Activated CD8-positive, alpha-beta T cell treated with anti-CD3 and anti-CD28 coated beads for 36 hours (primary cell): ENCODE results near the gene NEK1. TPM values are rescaled to one million over a fixed set of nuclear protein-coding genes. Genes with fewer than 3 reads are reported as not detected.

Experiments
- ATAC-seq: fragments of 200-7000 bp; cut with Tn5 transposase; one replicate; pipeline ENCODE4 v1.10.0; 2021; ENCODE audit warnings: mild to moderate bottlenecking, moderate library complexity
- CTCF ChIA-PET: fragments of 350-600 bp; sonication (Branson Sonifier 250); formaldehyde crosslinking; loops from one replicate; lab custom pipeline; 2021; ENCODE audit warnings: antibody characterized with exemption; lab: Charles Lee
- POLR2A ChIA-PET: fragments of 350-600 bp; sonication (Branson Sonifier 250); formaldehyde crosslinking; loops from one replicate; lab custom pipeline; 2021; ENCODE audit warnings: antibody characterized with exemption; lab: Charles Lee
- DNase-seq: peaks from one replicate; pipeline ENCODE4 v3.0.0-alpha.2; 2020
- H3K27ac Mint-ChIP-seq: one replicate; pipeline ENCODE4 v1.8.0; 2021; ENCODE audit warnings: mild to moderate bottlenecking, mixed read lengths
- H3K27me3 Mint-ChIP-seq: one replicate; pipeline ENCODE4 v1.8.0; 2021; ENCODE audit warnings: mixed read lengths
- H3K36me3 Mint-ChIP-seq: one replicate; pipeline ENCODE4 v1.8.0; 2021; ENCODE audit warnings: low read depth, mixed read lengths
- H3K4me1 Mint-ChIP-seq: one replicate; pipeline ENCODE4 v1.8.0; 2021; ENCODE audit warnings: low read depth, mixed read lengths
- H3K4me3 Mint-ChIP-seq: one replicate; pipeline ENCODE4 v1.8.0; 2021; ENCODE audit warnings: mild to moderate bottlenecking, moderate library complexity, mixed read lengths
- H3K9me3 Mint-ChIP-seq: one replicate; pipeline ENCODE4 v1.8.0; 2021; ENCODE audit warnings: mixed read lengths
- CTCF ChIP-seq: fragments of 200-600 bp; IDR thresholded peaks from one replicate; pipeline ENCODE4 v1.8.0; 2022; ENCODE audit warnings: antibody characterized with exemption, mild to moderate bottlenecking
- intact Hi-C: fragments of 100-400 bp; cut with micrococcal nuclease; formaldehyde crosslinking; loops from one replicate; pipeline ENCODE4 v1.10.0; 2022
- total RNA-seq, 2 experiments: library from RNA; stranded (reverse); gene quantifications; one replicate each; pipeline ENCODE4 v1.2.3, GENCODE V29; 2021

The NEK1 gene
- total RNA-seq, 2 experiments from 2014 or later, result 12.0 to 13.6 TPM

DNA sequence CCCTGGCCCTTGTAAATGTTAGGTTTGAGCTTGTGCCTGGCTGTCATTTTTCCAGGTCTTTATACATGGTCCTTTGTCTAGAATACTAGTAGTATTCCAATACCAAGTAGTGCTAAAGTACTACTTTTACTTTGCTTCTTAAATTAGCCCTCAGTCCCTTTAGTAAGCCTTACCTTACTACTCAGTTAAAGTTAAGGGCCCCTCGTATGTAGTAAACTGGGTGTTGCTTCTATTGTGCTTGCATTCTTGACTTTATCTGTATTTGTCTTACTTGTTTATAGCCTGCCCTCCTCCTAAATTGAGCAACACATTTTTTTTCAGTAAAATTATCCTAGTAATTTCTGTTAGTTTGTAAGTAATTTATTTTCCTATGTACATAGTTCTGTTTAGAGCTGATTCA, 33.2 kb upstream of the NEK1 start:
- Mint-ChIP-seq H3K36me3 (peaks cover 9% of the 10 kb centered on the region), H3K27ac (no peak overlapping the region), H3K4me1 (peaks cover 5% of the 10 kb centered on the region), H3K4me3 (no peak overlapping the region), H3K9me3 (no peaks in the 10 kb centered on the region), H3K27me3 (no peaks in the 10 kb centered on the region)
- intact Hi-C loops, result no loop called here
- no peak for TF ChIP-seq CTCF
- DNase-seq (no peak), ATAC-seq (no peak)
- ChIA-PET CTCF (interaction anchor here (0.9 to 1.6 kb wide), 3 partner anchors 12 to 26 kb away, joined by 4 to 5 read pairs (median 5); partner anchors contain the start of gene CLCN3), POLR2A (no interaction called here)

DNA sequence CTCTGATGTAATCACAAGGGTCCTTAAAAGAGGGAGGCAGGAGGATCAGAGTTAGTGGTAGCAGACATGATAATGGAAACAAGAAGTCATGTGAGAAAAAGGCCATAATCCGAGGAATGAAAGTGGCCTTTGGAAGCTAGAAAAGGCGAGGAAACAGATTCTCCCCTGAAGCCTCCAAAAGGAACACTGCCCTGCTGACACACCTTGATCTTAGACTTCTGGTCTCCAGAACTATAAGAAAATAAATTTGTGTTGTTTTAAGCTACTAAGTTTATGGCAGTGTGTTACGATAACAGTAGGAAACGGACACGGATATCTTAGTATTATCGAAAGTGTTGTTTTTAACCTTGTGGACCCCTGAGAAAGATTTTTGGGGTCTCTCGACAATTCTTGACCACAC, 32.4 kb upstream of the NEK1 start:
- Mint-ChIP-seq H3K9me3 (no peaks in the 10 kb centered on the region), H3K27ac (no peak overlapping the region), H3K36me3 (peaks cover 13% of the 10 kb centered on the region), H3K4me1 (peaks cover 2% of the 10 kb centered on the region), H3K4me3 (no peak overlapping the region), H3K27me3 (no peaks in the 10 kb centered on the region)
- intact Hi-C loops, result no loop called here
- CTCF ChIA-PET, result interaction anchor here (0.9 to 1.6 kb wide), 4 partner anchors 11 to 25 kb away, joined by 4 to 5 read pairs (median 4); partner anchors contain the start of gene CLCN3
- POLR2A ChIA-PET, result no interaction called here
- no peak for TF ChIP-seq CTCF
- no peak for ATAC-seq
- DNase-seq, result no peak

GRCh38 chr4:169640261-169640870, 28.0 kb upstream of the NEK1 start:
- no peaks in the 10 kb centered on the region for H3K27me3 Mint-ChIP-seq
- intact Hi-C loops, result no loop called here
- H3K27ac Mint-ChIP-seq, result no peak overlapping the region
- ChIA-PET POLR2A (no interaction called here), CTCF (no interaction called here)
- no peak for ATAC-seq
- H3K36me3 Mint-ChIP-seq, result peaks cover 32% of the 10 kb centered on the region
- no peaks in the 10 kb centered on the region for H3K9me3 Mint-ChIP-seq
- peaks cover 6% of the 10 kb centered on the region for H3K4me1 Mint-ChIP-seq
- H3K4me3 Mint-ChIP-seq, result no peak overlapping the region
- TF ChIP-seq CTCF, result no peak
- no peak for DNase-seq

GRCh38 chr4:169634975-169635374, 22.6 kb upstream of the NEK1 start:
- no peak for TF ChIP-seq CTCF
- CTCF ChIA-PET, result interaction anchor here (1.3 kb wide), 1 partner anchor 175 kb away, joined by 3 read pairs; no protein-coding TSS in a partner anchor
- intact Hi-C loops, result no loop called here
- no peak overlapping the region for H3K27ac Mint-ChIP-seq
- H3K4me1 Mint-ChIP-seq, result peaks cover 27% of the 10 kb centered on the region
- no peak for DNase-seq
- H3K9me3 Mint-ChIP-seq, result no peaks in the 10 kb centered on the region
- no peak for ATAC-seq
- POLR2A ChIA-PET, result no interaction called here
- no peaks in the 10 kb centered on the region for H3K27me3 Mint-ChIP-seq
- H3K36me3 Mint-ChIP-seq, result peaks cover 27% of the 10 kb centered on the region
- no peak overlapping the region for H3K4me3 Mint-ChIP-seq

GRCh38 chr4:169632896-169633295, 20.5 kb upstream of the NEK1 start:
- no peak for ATAC-seq
- TF ChIP-seq CTCF, result no peak
- ChIA-PET CTCF (interaction anchor here (0.6 to 1.6 kb wide), 3 partner anchors 13 to 127 kb away, joined by 3 to 5 read pairs (median 4); partner anchors contain the start of gene NEK1), POLR2A (no interaction called here)
- H3K27me3 Mint-ChIP-seq, result no peaks in the 10 kb centered on the region
- no peak overlapping the region for H3K27ac Mint-ChIP-seq
- no peak overlapping the region for H3K4me3 Mint-ChIP-seq
- H3K9me3 Mint-ChIP-seq, result no peaks in the 10 kb centered on the region
- no peak for DNase-seq
- intact Hi-C loops, result no loop called here
- peaks cover 33% of the 10 kb centered on the region for H3K4me1 Mint-ChIP-seq
- peaks cover 19% of the 10 kb centered on the region for H3K36me3 Mint-ChIP-seq
